ENCODE results near the gene RBM19.

GRCh38 chr12:113940357-113941207 is 25.5 kb downstream of the RBM19 start:
- TF ChIP-seq CTCF (IDR thresholded peaks at IDR 0.05; ENCODE audit: insufficient read depth, low read length) (no peak), REST (IDR thresholded peaks at IDR 0.05; ENCODE audit: insufficient replicate concordance, low read depth) (no peak)

All from HL-60 (cell line).